HEK293 (cell line): ENCODE data around the gene HLA-DMB.

ENCODE experiments used
- GLI4 ChIP-seq: fragments of 450-650 bp; formaldehyde crosslinking; IDR thresholded peaks from 2 replicates; pipeline ENCODE4 v1.5.1; 2016; ENCODE audit warnings: missing biosample characterization, missing genetic modification characterization
- KLF16 ChIP-seq: fragments of 450-650 bp; formaldehyde crosslinking; IDR thresholded peaks from 2 replicates; pipeline ENCODE4 v1.5.1; 2017; ENCODE audit warnings: missing biosample characterization, missing genetic modification characterization
- MEIS1 ChIP-seq: sonication (generic); formaldehyde crosslinking; IDR thresholded peaks from 2 replicates; pipeline ENCODE4 v1.8.1; 2022; ENCODE audit warnings: missing genetic modification reagents, mild to moderate bottlenecking, borderline replicate concordance
- SP2 ChIP-seq: fragments of 450-650 bp; formaldehyde crosslinking; IDR thresholded peaks from 2 replicates; pipeline ENCODE4 v1.5.1; 2016; ENCODE audit warnings: missing biosample characterization, missing genetic modification characterization
- SP3 ChIP-seq: fragments of 450-650 bp; formaldehyde crosslinking; IDR thresholded peaks from 2 replicates; pipeline ENCODE4 v1.5.1; 2016; ENCODE audit warnings: missing biosample characterization, missing genetic modification characterization
- YY1 ChIP-seq: fragments of 450-650 bp; formaldehyde crosslinking; IDR thresholded peaks from 2 replicates; pipeline ENCODE4 v1.5.1; 2018; ENCODE audit warnings: missing biosample characterization, missing genetic modification characterization
- ZIC2 ChIP-seq: fragments of 450-650 bp; formaldehyde crosslinking; IDR thresholded peaks from 2 replicates; pipeline ENCODE4 v1.5.1; 2016; ENCODE audit warnings: missing biosample characterization, missing genetic modification characterization
- ZNF324 ChIP-seq: fragments of 450-650 bp; formaldehyde crosslinking; IDR thresholded peaks from 2 replicates; pipeline ENCODE4 v1.5.1; 2016; ENCODE audit warnings: missing biosample characterization, missing genetic modification characterization
- ZNF501 ChIP-seq: fragments of 450-650 bp; formaldehyde crosslinking; IDR thresholded peaks from 2 replicates; pipeline ENCODE4 v1.5.1; 2016; ENCODE audit warnings: missing biosample characterization, missing genetic modification characterization
- ZNF548 ChIP-seq: fragments of 450-650 bp; formaldehyde crosslinking; IDR thresholded peaks from 2 replicates; pipeline ENCODE4 v1.5.1; 2016; ENCODE audit warnings: missing biosample characterization, missing genetic modification characterization
- ZNF621 ChIP-seq: fragments of 450-650 bp; formaldehyde crosslinking; IDR thresholded peaks from 2 replicates; pipeline ENCODE4 v1.5.1; 2017; ENCODE audit warnings: missing biosample characterization, missing genetic modification characterization
- ZNF76 ChIP-seq: fragments of 450-650 bp; formaldehyde crosslinking; IDR thresholded peaks from 2 replicates; pipeline ENCODE4; 2016; ENCODE audit warnings: low read depth, missing biosample characterization, missing genetic modification characterization, borderline replicate concordance
- ZSCAN16 ChIP-seq: fragments of 450-650 bp; formaldehyde crosslinking; IDR thresholded peaks from 2 replicates; pipeline ENCODE4 v1.5.1; 2016; ENCODE audit warnings: missing biosample characterization, missing genetic modification characterization
- TF ChIP-seq, protein P1 (sequence below): fragments of 450-650 bp; formaldehyde crosslinking; IDR thresholded peaks from 2 replicates; pipeline ENCODE4 v1.5.1; 2016; ENCODE audit warnings: missing biosample characterization, missing genetic modification characterization
- TF ChIP-seq, protein P2 (sequence below): fragments of 450-650 bp; formaldehyde crosslinking; IDR thresholded peaks from 2 replicates; pipeline ENCODE4 v1.5.1; 2016; ENCODE audit warnings: missing biosample characterization, missing genetic modification characterization
- TF ChIP-seq, protein P3 (sequence below): fragments of 450-650 bp; formaldehyde crosslinking; IDR thresholded peaks from 2 replicates; pipeline ENCODE4 v1.5.1; 2016; ENCODE audit warnings: missing biosample characterization, missing genetic modification characterization
- TF ChIP-seq, protein P4 (sequence below): fragments of 450-650 bp; formaldehyde crosslinking; IDR thresholded peaks from 2 replicates; pipeline ENCODE4 v1.5.1; 2017; ENCODE audit warnings: missing biosample characterization, missing genetic modification characterization
- TF ChIP-seq, protein P5 (sequence below): fragments of 450-650 bp; formaldehyde crosslinking; IDR thresholded peaks from 2 replicates; pipeline ENCODE4 v1.5.1; 2016; ENCODE audit warnings: missing biosample characterization, missing genetic modification characterization

The HLA-DMB gene

DNA sequence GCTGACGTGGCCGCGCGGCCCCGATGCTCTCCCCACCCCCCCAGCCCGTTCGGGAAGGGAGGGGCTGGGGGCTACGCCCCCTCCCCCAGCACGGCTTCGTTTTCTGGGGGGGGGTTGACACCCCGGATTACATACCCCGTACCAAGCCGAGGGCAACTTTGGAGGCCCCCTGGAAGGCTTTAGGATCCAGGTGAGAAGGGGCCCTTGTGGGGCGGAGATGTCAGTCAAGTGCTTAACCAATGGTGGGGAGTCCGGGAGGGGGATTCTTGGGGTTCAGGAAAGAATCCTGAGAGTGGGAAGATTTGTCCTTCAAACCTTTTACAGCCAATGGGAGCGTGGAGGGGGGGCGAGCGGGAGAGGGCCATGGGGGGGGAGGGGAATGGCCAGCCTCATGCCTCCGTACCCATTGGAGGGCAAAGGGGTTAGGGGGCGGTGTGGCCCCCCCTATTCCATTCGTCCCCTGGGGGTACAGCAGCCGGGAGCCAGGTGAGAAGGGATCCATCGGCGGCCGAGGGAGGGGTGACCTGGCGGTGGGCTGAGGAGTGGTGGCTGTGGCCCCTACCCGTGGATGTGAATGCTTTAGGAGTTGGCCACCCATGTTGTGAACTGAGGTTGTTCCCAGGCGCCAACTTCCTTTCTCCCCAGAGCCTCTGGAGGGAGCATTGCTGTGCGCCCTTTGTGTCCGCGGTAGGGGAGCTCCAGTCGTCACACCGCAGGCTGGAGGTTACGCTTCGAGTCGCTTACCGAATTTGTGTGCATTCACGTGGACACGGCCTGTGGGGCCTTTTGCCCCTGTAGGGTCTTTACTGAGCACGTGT is 28.2 kb upstream of the HLA-DMB start (continued):
- TF ChIP-seq GLI4 (tag by site-specific recombination) (no peak), ZIC2 (tag by site-specific recombination) (peak; percentile 95), MEIS1 (CRISPR knock-in tag) (no peak), YY1 (tag by site-specific recombination) (peak; percentile 8; the same call in 1 of the 2 replicates), ZNF501 (tag by site-specific recombination) (0 out of 2 replicates have a peak, but pooled peaks have one; percentile 56), SP3 (tag by site-specific recombination) (peak; percentile 2), SP2 (tag by site-specific recombination) (0 out of 2 replicates have a peak, but pooled peaks have one; percentile 3), ZSCAN16 (tag by site-specific recombination) (0 out of 2 replicates have a peak, but pooled peaks have one; percentile 26), ZNF621 (tag by site-specific recombination) (no peak), ZNF76 (tag by site-specific recombination) (peak; percentile 2; the same call in 1 of the 2 replicates), ZNF324 (tag by site-specific recombination) (peak; percentile 12; the same call in 1 of the 2 replicates), KLF16 (0 out of 2 replicates have a peak, but pooled peaks have one; percentile 9), ZNF548 (tag by site-specific recombination) (no peak)
- TF ChIP-seq, protein P1, sequence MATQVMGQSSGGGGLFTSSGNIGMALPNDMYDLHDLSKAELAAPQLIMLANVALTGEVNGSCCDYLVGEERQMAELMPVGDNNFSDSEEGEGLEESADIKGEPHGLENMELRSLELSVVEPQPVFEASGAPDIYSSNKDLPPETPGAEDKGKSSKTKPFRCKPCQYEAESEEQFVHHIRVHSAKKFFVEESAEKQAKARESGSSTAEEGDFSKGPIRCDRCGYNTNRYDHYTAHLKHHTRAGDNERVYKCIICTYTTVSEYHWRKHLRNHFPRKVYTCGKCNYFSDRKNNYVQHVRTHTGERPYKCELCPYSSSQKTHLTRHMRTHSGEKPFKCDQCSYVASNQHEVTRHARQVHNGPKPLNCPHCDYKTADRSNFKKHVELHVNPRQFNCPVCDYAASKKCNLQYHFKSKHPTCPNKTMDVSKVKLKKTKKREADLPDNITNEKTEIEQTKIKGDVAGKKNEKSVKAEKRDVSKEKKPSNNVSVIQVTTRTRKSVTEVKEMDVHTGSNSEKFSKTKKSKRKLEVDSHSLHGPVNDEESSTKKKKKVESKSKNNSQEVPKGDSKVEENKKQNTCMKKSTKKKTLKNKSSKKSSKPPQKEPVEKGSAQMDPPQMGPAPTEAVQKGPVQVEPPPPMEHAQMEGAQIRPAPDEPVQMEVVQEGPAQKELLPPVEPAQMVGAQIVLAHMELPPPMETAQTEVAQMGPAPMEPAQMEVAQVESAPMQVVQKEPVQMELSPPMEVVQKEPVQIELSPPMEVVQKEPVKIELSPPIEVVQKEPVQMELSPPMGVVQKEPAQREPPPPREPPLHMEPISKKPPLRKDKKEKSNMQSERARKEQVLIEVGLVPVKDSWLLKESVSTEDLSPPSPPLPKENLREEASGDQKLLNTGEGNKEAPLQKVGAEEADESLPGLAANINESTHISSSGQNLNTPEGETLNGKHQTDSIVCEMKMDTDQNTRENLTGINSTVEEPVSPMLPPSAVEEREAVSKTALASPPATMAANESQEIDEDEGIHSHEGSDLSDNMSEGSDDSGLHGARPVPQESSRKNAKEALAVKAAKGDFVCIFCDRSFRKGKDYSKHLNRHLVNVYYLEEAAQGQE (tag by site-specific recombination), result no peak
- TF ChIP-seq, protein P2, sequence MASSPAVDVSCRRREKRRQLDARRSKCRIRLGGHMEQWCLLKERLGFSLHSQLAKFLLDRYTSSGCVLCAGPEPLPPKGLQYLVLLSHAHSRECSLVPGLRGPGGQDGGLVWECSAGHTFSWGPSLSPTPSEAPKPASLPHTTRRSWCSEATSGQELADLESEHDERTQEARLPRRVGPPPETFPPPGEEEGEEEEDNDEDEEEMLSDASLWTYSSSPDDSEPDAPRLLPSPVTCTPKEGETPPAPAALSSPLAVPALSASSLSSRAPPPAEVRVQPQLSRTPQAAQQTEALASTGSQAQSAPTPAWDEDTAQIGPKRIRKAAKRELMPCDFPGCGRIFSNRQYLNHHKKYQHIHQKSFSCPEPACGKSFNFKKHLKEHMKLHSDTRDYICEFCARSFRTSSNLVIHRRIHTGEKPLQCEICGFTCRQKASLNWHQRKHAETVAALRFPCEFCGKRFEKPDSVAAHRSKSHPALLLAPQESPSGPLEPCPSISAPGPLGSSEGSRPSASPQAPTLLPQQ (tag by site-specific recombination), result peak; percentile 50; the same call in 1 of the 2 replicates
- TF ChIP-seq, protein P3, sequence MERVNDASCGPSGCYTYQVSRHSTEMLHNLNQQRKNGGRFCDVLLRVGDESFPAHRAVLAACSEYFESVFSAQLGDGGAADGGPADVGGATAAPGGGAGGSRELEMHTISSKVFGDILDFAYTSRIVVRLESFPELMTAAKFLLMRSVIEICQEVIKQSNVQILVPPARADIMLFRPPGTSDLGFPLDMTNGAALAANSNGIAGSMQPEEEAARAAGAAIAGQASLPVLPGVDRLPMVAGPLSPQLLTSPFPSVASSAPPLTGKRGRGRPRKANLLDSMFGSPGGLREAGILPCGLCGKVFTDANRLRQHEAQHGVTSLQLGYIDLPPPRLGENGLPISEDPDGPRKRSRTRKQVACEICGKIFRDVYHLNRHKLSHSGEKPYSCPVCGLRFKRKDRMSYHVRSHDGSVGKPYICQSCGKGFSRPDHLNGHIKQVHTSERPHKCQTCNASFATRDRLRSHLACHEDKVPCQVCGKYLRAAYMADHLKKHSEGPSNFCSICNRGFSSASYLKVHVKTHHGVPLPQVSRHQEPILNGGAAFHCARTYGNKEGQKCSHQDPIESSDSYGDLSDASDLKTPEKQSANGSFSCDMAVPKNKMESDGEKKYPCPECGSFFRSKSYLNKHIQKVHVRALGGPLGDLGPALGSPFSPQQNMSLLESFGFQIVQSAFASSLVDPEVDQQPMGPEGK (tag by site-specific recombination), result peak; percentile 95
- TF ChIP-seq, protein P4, sequence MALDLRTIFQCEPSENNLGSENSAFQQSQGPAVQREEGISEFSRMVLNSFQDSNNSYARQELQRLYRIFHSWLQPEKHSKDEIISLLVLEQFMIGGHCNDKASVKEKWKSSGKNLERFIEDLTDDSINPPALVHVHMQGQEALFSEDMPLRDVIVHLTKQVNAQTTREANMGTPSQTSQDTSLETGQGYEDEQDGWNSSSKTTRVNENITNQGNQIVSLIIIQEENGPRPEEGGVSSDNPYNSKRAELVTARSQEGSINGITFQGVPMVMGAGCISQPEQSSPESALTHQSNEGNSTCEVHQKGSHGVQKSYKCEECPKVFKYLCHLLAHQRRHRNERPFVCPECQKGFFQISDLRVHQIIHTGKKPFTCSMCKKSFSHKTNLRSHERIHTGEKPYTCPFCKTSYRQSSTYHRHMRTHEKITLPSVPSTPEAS, result peak; percentile 19; the same call in 1 of the 2 replicates
- TF ChIP-seq, protein P5, sequence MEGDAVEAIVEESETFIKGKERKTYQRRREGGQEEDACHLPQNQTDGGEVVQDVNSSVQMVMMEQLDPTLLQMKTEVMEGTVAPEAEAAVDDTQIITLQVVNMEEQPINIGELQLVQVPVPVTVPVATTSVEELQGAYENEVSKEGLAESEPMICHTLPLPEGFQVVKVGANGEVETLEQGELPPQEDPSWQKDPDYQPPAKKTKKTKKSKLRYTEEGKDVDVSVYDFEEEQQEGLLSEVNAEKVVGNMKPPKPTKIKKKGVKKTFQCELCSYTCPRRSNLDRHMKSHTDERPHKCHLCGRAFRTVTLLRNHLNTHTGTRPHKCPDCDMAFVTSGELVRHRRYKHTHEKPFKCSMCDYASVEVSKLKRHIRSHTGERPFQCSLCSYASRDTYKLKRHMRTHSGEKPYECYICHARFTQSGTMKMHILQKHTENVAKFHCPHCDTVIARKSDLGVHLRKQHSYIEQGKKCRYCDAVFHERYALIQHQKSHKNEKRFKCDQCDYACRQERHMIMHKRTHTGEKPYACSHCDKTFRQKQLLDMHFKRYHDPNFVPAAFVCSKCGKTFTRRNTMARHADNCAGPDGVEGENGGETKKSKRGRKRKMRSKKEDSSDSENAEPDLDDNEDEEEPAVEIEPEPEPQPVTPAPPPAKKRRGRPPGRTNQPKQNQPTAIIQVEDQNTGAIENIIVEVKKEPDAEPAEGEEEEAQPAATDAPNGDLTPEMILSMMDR (tag by site-specific recombination), result peak; percentile 78
- TF ChIP-seq, all 188 proteins: peak for 30
